ENCODE data around the gene EPB41L5.
"Not testable (repeated sequence)": the region's sequence is repeated elsewhere in the genome, so short reads cannot be mapped to it uniquely, and the experiment has no call there.

The EPB41L5 gene

DNA sequence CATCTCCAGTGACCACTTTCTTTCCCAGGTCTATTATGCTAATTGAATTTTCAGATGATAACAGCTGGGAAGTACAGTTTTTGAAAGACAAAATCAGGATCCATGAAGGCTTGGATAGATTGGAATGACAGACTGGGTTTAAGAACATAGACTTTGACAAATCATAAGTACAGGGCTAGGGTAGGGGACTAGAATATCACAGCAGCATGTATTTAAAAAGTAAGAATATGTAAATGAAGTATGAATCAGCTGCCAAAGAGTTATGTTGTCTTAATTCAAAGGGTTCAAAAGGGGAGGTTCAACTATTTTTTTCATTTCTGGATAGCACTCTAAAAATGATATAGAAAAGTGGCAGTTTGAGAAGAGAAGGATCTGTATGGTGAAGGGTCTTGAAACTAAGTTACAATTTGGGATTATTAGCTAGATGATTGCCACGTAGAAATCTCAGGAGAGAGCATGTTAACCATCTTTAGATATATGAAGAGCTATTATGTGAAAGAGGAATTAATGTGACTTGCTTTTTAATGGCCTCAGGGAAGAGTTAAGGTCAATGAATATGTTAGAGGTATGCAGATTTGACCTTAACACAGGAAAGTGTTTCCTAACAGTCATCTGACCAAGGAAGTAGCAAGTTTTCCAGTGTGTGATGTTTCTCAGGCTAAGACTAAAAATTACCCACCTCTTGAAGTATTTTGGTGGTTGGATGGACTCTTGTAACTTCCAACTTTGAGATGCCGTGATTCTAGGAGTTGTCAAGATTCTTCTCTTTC, 128.6 kb downstream of the EPB41L5 start:
- DNase-seq (ENCODE audit: low spot score): no peak

DNA sequence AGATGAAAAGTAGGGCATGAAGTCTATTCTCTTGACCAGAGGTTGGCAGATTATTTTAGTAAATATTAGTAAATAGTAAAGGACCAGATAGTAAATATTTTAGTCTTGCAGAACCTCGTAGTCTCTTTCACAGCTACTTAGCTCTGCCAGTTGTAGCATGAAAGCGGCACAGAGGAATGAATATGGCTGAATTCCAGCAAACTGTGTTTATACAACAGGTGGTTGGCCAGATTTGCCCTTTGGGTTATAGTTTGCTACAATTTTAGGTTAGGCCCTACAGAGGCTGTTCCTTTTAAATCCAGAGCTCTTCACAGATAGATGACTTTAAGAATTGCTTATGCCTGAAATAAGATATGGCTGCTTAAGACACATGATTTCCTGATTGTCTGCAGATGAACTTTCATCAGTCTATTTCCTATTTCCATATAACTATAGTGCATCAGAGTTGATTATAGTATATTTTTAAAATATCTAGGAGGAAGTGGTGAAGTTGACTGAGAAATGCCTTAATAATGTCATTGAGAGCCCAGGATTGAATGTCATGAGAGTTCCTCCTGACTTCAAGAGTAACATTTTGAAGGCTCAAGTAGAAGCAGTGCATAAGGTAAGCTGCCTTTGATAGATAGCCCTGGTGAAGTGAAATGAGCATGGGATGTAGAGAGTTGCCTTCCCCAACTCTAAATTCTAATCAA, 129.8 kb downstream of the EPB41L5 start:
- DNase-seq (ENCODE audit: low spot score): no peak

DNA sequence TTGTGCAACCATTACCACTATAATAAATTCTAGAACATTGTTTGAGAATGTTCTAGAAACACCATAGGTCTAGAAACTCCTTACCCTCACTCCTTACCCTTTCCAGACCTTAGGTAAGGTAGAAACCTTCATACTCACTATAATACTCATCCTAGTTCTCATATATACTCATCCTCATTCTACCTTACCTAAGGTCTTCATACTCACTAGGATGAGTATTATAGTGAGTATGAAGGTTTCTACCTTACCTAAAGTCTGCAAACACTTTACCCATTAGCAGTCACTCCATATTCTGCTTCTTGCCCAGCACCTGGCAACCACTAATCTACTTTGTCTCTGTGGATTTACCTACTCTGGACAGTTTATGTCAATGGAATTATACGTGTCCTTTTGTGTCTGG, 135.4 kb downstream of the EPB41L5 start:
- DNase-seq (ENCODE audit: low spot score): no peak

DNA sequence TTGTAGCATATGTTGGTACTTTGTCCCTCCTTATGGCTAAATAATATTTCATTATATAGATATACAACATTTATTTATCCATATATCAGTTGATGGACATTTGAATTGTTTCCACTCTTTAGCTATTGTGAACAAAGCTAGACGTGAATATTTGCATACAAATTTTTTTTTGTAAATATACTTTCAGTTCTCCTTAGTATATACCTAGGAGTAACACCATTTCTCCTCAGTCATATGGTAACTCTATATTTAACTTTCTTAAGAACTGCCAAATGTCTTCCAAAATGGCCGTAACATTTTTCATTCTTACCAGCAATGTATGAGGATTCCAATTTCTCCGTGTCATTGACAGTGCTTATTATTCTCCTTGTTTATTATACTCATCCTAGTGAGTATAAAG, 135.8 kb downstream of the EPB41L5 start:
- DNase-seq (ENCODE audit: low spot score): no peak

DNA sequence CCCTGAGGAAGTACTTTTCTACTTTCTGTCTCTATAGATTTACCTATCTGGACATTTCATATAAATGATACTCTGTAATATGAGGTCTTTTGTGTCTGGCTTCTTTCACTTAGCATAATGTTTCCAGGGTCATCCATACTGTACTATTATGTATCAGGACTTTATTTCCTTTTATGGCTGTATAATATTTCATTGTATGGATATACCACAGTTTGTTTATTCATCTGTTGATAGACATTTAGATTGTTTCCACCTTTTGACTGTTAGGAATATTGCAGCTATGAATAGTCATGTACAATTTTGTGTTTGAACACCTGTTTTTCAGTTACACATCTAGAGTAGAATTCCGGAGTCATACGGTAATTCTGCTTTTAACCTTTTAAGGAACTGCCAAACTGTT, 136.5 kb downstream of the EPB41L5 start:
- no peak for DNase-seq (ENCODE audit: low spot score)

DNA sequence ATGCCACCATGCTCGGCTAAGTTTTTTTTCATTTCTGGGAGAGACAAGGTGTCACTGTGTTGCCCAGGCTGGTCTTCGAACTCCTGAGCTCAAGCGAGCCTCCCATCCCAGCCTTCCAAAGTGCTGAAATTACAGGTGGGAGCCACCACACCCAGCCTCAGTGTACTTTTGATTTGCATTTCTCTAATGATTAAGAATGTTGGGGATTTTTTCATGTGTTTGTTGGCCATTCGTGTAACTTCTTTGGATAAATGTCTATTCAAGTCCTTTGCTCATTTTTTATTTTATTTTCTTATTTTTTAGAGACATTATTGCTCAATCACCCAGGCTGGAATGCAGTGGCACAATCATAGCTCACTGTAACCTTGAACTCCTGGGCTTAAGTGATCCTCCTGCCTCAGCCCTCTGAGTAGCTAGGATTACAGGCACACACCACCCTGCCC, 137.2 kb downstream of the EPB41L5 start:
- no peak for DNase-seq (ENCODE audit: low spot score)

DNA sequence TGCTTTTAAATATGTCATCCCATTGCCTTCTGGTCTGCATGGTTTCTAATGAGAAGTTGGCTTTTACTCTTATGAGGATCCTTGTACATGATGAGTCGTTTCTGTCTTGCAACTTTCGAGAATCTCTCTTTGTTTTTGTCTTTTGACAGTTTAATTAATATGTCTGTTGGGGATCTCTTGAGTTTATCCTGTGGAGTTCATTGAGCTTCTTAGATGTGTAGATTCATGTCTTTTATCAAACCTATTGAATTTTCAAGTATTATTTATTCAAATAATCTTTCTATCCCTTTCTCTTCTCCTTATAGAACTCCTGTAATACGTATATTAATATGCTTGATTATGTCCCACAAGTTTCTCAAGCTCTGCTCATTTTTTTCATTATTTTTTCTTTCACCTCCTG, 142.4 kb downstream of the EPB41L5 start:
- no peak for DNase-seq (ENCODE audit: low spot score)

DNA sequence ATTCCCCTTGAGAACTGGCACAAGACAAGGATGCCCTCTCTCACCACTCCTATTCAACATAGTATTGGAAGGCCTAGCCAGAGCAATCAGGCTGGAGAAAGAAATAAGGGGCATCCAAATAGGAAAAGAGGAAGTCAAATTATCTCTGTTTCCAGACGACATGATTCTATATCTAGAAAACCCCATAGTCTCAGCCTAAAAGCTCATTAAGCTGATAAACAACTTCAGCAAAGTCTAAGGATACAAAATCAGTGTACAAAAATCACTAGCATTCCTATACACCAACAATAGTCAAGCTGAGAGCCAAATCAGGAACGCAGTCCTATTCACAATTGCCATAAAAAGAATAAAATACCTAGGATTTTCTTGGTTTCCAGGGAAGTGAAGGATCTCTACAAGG, 145.8 kb downstream of the EPB41L5 start:
- not testable (repeated sequence) for DNase-seq (ENCODE audit: low spot score)

DNA sequence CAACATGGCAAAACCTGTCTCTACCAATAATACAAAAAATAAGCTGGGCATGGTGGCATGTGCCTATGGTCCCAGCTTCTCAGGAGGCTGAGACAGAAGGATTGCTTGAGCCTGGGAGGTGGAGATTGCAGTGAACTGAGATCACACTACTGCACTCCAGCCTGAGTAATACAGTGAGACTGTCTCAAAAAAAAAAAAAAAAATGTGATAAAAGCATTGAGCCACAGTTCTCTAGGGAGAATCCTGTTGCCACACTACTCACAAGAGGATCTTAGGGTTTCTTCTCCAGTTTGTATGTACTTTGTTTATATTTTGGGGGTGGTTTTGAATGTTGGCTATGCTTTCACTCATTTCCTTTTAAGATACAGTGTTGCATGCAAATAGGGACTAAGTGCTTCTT, 148.3 kb downstream of the EPB41L5 start:
- no peak for DNase-seq (ENCODE audit: low spot score)

DNA sequence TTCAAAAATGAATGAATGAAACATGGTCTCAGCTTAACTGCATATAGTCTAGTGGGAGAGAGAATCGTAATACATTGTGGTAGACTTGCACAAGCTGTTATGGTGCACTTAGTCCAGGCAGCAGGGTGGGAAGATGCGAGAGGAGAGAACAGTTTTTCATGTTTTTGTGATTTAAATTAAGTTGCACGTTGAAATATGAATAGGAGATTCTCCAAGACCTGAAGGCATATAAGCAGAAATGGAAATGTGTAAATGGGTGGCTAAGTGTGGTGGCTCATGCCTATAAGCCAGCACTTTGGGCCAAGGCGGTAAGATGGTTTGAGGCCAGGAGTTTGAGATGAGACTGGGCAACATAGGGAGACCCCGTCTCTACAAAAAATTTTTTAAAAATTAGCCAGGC, 149.8 kb downstream of the EPB41L5 start:
- no peak for DNase-seq (ENCODE audit: low spot score)

DNA sequence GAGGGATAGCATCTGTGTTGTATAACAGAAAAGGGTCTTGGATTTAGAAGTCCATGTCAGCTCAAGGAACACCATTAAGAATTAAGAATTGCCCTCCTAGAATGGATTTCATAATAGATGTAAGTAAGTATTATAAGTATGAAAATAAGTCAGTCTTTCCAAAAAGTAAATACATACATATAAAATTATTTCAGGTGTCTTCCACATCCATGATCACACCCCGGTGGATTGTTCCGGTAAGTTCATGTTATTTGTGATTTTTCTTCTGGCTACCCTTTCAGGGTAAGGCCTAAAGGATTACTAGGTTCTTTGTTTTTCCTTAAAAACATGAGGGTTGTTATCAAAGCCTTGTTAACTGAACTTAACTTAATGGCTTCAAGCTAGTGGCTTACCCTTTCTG, 154.4 kb downstream of the EPB41L5 start:
- DNase-seq (ENCODE audit: low spot score): no peak

DNA sequence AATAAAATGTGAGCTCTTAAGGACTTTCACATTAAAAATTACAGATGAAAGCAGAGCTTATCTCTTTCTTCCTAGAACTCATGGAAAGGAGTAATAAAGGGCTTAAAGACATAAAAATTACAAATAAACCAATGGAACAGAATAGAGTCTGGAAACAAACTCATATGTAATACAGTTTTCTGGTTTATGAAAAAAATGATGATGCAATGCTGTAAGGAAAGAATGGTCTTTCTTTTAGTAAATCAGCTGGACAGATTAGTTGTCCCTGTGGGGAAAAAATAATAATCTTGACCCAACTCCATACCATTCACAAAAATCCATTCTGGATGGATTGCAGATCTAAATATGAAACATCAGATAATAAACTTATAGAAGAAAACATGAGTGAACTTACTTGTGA, 156.1 kb downstream of the EPB41L5 start:
- no peak for DNase-seq (ENCODE audit: low spot score)

DNA sequence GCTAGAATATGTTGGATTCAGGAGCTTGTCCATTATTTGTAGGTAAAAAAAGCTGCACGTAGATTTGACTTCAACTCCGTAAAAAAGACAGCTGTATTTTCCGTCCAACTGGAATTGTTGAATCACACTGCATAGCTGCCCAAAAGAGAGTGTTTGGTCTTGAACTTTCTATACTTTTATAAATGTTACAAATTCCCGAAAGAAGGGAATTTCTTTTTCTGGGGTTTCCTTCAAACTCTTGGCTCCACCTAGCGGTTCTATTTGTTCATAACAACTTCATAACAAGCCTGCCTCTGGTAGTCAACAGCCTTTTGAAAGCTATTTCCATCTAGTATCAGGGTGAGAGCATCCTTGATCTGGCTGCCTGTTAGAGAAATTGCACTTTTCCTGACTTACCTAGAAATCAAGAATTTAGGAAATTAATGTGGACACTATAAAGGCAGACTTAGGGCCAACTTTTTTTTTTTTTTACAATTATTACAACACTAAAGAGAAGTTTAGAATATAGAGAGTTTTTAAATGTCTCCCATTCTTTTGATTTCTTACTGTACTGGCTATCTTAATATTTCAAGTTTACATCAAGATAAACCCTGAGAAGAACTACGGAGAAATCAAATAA, 162.2 kb downstream of the EPB41L5 start:
- peak; percentile 44 for DNase-seq (ENCODE audit: low spot score)

DNA sequence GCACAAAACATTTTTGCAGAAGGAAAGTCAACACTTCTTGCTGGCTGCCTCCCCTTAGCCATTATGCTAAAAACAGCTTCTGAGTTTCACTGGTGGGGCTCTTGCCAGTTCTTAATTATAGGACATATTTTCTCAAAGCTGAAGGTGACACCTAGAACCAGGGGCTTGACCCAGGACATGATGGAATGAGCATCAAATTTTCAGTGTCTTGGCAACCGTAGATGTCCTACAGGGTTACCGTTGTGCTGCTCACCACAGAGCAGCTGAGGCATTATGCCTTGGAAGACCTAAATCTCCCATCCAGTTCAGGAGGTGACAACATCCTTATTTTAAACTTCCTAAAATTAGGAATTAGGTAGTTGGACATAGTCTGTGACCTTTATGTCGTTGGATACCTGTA, 163.6 kb downstream of the EPB41L5 start:
- DNase-seq (ENCODE audit: low spot score): no peak

DNA sequence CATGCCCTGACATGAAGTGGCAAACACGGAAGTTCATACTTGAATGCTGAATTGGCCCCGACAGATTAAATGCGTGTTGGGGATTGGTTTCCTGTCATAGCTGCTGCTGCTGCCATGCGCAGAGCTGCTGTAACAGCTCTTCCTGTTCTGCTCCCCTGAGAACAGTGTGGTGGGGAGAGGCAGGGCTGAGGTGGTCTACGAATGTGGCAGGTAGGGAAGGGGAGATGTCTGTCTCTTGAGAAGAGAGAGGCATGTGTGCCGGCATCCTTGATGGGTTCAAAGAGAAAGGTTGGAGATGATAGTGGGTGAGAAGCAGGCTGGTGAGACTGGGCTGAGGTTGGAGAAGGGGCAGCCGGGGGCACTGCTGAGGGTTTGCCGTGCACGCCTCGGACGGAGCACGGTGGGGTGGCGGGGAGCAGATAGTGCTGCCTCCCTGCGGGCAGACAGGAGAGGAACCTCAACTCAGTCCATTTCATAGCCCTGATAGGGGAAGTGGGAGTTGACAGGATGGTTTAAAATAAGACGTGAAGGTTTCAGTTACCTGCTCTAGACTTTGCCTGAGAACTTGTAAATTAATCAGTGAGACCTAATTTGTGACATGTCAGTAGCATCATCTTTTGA, 164.2 kb downstream of the EPB41L5 start:
- no peak for DNase-seq (ENCODE audit: low spot score)

DNA sequence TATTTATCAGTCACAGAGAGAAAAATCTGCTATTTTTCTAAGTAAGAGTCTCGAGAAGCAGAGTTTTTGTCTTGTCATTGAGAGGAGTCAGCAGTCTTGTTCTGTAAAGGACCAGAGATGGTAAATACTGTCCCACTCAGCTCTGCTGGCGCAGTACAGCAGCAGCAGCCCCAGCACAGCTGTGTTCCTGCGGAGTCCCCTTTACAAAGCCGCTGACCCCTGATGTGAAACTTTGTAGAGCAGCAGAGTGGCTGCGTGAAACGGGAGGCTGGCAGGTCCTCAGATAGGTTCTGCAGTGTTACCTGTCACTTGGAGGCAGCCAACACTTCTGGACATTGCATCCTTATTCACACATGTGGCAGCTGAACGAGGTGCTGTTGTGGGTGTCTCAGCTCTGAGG, 165.1 kb downstream of the EPB41L5 start:
- DNase-seq (ENCODE audit: low spot score): no peak

DNA sequence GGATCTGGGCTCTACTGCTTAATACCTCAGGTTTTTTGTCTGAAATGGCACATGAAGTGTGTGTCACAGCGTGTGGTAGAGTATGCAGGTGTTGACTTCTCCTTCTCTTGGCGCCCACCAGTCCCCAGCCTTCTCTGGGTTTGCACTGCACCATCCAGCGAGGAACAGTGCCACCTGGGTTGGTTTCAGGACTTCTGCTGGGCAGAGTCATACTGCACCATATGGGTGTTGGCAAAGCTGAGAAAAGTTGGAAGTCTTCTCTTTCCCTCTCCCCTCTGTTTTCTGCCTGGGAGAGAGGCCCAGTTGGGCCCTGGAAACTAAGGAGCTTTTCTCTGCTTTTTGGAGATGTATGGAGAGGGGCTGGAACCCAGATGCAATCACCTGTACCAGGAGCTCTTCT, 166.5 kb downstream of the EPB41L5 start:
- DNase-seq (ENCODE audit: low spot score): no peak

DNA sequence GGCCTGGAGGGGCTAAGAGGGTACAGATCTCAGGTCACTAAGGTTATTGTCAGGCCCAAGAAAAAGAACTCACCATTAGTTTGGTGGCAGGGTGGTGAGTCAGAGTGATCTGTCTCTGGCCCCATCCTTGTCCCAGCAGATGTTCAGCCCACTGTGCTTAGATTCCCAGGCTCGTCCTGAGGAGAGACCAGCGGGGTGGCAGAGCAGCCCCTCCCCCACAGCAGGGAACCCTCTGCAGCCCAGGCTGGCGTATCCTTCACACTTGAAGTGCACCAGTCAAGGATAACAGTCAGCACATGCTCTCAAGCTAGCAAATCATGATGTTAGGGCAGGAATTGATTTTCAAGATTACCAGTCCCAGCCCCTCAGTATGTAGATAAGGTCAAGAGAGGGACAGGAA, 167.2 kb downstream of the EPB41L5 start:
- no peak for DNase-seq (ENCODE audit: low spot score)

DNA sequence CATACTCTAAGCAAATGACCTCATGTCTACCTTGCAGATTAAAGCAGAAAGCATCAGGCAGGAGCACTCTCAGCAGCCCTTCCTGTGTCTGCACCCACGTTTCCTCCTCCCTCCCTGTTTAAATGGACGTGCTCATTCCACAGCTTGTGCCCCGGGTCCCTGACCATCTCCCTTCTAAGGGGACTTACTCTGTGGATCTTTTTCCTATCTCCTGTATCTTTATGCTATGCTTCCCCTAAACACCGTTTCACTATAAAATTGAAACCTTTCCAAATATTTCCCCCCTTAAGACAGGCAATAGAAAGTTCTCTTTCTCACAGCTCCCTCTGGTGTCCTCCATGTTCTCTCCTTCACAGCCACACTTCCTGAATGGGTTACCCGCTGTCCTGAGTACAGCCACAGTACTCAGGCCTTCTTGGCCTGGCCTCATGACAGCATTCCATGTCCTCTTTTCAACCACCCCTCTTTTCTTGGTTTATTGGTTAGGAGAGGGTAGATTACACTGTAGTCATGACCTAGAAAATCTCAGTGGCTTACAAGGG, 169.2 kb downstream of the EPB41L5 start:
- no peak for DNase-seq (ENCODE audit: low spot score)

DNA sequence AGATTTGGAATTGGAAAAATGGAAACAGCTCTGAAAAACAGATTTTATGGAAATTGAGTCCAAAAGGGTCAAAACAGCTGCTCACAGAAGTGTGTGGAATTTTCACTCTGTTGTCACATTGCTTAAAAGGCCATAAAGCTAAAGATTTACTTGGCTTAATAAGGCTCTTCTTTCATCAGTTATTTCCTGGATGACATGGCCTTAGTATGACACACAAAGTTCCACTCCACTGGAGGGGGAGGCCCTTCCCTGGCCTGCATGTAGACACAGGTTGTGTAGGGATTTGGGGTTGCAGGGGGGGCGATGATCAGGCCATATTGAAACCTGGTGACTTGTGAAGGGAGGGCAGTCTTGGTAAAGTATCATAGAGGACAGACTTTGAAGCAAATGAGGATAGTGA, 176.3 kb downstream of the EPB41L5 start:
- DNase-seq (ENCODE audit: low spot score): no peak

DNA sequence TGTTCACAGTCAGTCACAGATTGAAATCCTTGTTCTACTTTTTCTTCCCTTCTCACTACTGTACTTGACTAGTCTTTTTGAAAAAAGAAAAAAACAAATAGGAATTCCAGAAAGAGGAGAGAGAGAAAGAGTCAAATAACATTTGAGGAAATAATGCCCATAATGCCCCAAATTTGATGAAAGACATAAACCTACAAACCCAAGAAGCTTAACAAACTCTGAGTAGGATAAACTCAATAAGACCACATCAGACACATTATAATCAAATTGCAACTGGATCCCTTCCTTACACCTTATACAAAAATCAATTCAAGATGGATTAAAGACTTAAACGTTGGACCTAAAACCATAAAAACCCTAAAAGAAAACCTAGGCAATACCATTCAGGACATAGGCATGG, 179.4 kb downstream of the EPB41L5 start:
- DNase-seq (ENCODE audit: low spot score): no peak

DNA sequence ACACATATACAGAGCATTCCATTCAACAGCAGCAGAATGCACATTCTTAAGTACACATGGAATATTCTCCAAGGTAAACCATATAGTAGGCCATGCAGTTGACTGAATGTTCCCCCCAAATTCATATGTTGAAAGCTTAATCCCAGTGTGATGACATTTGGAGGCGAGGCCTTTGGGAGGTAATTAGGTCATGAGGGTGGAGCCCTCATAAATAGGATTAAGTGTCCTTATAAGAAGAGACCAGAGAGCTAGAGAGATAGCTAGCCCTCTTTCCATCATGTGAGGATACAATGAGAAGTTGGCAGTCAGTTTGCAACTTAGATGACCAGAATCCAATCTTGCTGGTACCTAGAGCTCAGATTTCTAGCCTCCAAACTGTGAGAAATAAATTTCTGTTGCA, 182.7 kb downstream of the EPB41L5 start:
- no peak for DNase-seq (ENCODE audit: low spot score)
